ENCODE results near the gene NOSIP.

- TF ChIP-seq ZFX (IDR thresholded peaks at IDR 0.05) (no peak), CTCF (conservative IDR thresholded peaks at IDR 0.05) (no peak)
These were observed 59.5 kb downstream of the NOSIP start for GRCh38 chr19:49520705-49521319.

Measured in C4-2B (cell line).